ENCODE data around the gene WARS2. TPM values are rescaled to one million over a fixed set of nuclear protein-coding genes. Genes with fewer than 3 reads are reported as not detected.
A peak's percentile ranks its signal among the peaks of the same experiment; 100 is the strongest.

Gene WARS2
- total and polyA plus RNA-seq, 12 donors: 5.1 to 35.9 (median 20.9) TPM

DNA sequence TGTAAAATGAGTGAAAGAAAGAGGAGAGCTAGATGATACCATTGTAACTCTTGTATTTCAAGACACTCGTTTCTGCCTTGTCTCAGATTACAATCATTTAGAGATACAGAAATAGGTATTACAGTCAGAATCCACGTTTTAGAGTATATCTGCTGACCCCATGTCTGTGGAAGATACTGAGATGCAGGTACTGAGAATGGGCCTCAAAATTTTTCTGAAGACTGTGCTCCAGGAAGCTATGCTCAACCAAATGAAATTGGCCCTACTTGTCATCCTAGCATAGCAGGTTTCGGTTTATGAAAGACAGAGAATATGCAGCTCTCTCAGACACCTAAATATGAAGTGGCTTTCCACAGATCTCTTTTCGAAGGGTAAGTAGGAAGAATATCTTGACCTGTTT is 6.0 kb upstream of the WARS2 start:
- no peaks in the 10 kb centered on the region for H3K36me3 ChIP-seq (replicated peaks in 1 of 2)
- H3K4me1 ChIP-seq (replicated peaks in 1 of 2): peaks cover 25 to 33% of the 10 kb centered on the region in 2 donors
- H3K27me3 ChIP-seq: no peaks in the 10 kb centered on the region
- peak overlapping the region in 3 of 5 donors; percentile 21 to 79 (median 32) for H3K27ac ChIP-seq
- intact Hi-C loops (cut with DNase I): no loop called here
- no peak overlapping the region for H3K4me3 ChIP-seq
- no peaks in the 10 kb centered on the region for H3K9me3 ChIP-seq (replicated peaks in 1 of 3)
- DNase-seq: no peak
- 85 to 87% (median 86%) methylated on average over 4 of the region's 4 CpGs for WGBS, 4 donors
- TF ChIP-seq, protein P1, sequence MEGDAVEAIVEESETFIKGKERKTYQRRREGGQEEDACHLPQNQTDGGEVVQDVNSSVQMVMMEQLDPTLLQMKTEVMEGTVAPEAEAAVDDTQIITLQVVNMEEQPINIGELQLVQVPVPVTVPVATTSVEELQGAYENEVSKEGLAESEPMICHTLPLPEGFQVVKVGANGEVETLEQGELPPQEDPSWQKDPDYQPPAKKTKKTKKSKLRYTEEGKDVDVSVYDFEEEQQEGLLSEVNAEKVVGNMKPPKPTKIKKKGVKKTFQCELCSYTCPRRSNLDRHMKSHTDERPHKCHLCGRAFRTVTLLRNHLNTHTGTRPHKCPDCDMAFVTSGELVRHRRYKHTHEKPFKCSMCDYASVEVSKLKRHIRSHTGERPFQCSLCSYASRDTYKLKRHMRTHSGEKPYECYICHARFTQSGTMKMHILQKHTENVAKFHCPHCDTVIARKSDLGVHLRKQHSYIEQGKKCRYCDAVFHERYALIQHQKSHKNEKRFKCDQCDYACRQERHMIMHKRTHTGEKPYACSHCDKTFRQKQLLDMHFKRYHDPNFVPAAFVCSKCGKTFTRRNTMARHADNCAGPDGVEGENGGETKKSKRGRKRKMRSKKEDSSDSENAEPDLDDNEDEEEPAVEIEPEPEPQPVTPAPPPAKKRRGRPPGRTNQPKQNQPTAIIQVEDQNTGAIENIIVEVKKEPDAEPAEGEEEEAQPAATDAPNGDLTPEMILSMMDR (IDR thresholded peaks at IDR 0.05): no peak
- no peak for TF ChIP-seq POLR2A (IDR thresholded peaks at IDR 0.05)

DNA sequence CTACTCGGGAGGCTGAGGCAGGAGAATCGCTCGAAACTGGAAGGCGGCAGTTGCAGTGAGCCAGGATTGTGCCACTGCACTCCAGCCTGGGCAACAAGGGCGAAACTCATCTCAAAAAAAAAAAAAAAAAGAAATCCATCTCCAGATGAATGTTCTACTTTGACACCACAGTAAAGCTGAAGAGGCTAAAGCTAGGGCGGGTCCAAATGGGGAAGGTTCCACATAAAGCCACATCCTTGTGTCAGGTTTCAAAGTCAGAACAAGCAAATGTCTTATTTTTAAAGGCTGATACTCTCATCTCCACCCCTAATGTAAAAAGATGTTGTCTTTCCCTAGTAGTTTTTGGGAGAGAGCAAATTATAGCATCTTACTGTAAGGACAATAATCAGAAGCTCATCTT is 4.4 kb upstream of the WARS2 start:
- Histone ChIP-seq H3K36me3 (replicated peaks in 1 of 2) (no peaks in the 10 kb centered on the region), H3K9me3 (replicated peaks in 1 of 3) (no peaks in the 10 kb centered on the region), H3K4me1 (replicated peaks in 1 of 2) (peaks cover 32 to 39% of the 10 kb centered on the region in 2 donors), H3K4me3 (no peak overlapping the region), H3K27ac (no peak overlapping the region), H3K27me3 (no peaks in the 10 kb centered on the region)
- intact Hi-C loops (cut with DNase I): no loop called here
- no peak for TF ChIP-seq POLR2A (IDR thresholded peaks at IDR 0.05)
- TF ChIP-seq, protein P1 (IDR thresholded peaks at IDR 0.05): no peak
- WGBS, 4 donors: 96 to 99% (median 98%) methylated on average over 6 of the region's 6 CpGs
- no peak for DNase-seq

DNA sequence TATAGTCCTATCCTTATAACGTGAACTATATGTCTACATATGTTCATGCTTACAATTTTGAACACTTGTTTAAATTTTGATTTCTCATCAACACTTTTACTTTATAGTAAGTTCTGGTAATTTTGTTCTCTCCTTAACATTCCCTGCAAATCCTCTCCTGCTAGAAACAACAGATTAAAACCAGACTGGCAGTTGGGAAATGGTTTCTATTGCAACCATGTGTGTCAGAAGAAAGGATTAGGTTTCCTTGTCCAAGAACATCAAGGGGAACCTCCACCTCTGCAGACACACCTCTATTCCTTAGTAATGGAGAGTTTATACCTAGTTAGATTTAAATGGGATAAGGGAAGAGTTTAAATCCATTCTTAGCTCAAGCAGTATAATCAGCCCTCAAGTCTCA is 3.3 kb upstream of the WARS2 start:
- Histone ChIP-seq H3K36me3 (replicated peaks in 1 of 2) (no peaks in the 10 kb centered on the region), H3K9me3 (replicated peaks in 1 of 3) (no peaks in the 10 kb centered on the region), H3K27ac (no peak overlapping the region), H3K4me3 (no peak overlapping the region), H3K27me3 (no peaks in the 10 kb centered on the region), H3K4me1 (replicated peaks in 1 of 2) (peaks cover 38 to 45% of the 10 kb centered on the region in 2 donors)
- WGBS, 4 donors: 92 to 97% (median 95%) methylated on average over 1 of the region's 1 CpG
- no peak for DNase-seq
- intact Hi-C loops (cut with DNase I): no loop called here
- TF ChIP-seq POLR2A (IDR thresholded peaks at IDR 0.05): no peak
- TF ChIP-seq, protein P1 (IDR thresholded peaks at IDR 0.05): no peak

DNA sequence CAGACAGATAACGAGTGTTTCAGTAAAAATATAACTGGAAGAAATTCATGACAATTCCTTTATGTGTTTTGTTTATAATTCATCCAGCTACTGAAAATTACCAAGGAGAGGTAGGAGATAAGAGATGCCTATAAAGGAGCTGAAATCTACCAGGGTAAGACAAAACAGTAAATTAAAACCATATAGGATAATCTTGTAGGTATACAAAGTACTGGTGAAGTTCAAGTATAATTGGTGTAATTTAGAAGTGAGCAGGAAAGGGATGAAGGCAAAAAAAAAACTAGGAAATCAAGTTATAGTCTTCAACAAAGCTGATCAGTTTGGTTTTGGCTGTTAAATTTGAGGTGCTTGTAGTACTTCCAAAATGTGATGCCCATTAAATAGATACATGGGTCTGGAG is 1.2 kb upstream of the WARS2 start:
- TF ChIP-seq POLR2A (IDR thresholded peaks at IDR 0.05): no peak
- TF ChIP-seq, protein P1 (IDR thresholded peaks at IDR 0.05): no peak
- intact Hi-C loops (cut with DNase I): no loop called here

More for the DNA sequence above, 1.2 kb upstream of the WARS2 start:
- DNase-seq: no peak
- Histone ChIP-seq H3K9me3 (replicated peaks in 1 of 3) (no peaks in the 10 kb centered on the region), H3K4me3 (peak overlapping the region in 2 of 4 donors; percentile 46 to 70), H3K27me3 (no peaks in the 10 kb centered on the region), H3K27ac (no peak overlapping the region), H3K36me3 (replicated peaks in 1 of 2) (no peaks in the 10 kb centered on the region), H3K4me1 (replicated peaks in 1 of 2) (peaks cover 28% of the 10 kb centered on the region in 2 donors)
- 95 to 97% (median 96%) methylated on average over 1 of the region's 1 CpG for WGBS, 4 donors

All from adrenal gland (tissue), 12 donors.